OCI-LY1 (cell line): ENCODE results near the gene NCKIPSD.

Source experiments
- CTCF ChIP-seq: fragments of 200-600 bp; sonication (generic), shearing (Covaris generic); IDR thresholded peaks from 2 replicates; pipeline ENCODE4 v1.5.1; 2017; ENCODE audit warnings: mild to moderate bottlenecking, antibody characterized with exemption, low read length, moderate library complexity, mixed read lengths
- EZH2 ChIP-seq: fragments of 200-600 bp; sonication (generic), shearing (Covaris generic); IDR thresholded peaks from 2 replicates; pipeline ENCODE4 v1.8.0; 2017; ENCODE audit warnings: borderline replicate concordance, mixed run types, mild to moderate bottlenecking, antibody characterized with exemption, low read length, moderate library complexity, mixed read lengths

- TF ChIP-seq CTCF, result no peak
- no peak for TF ChIP-seq EZH2
Observed at GRCh38 chr3:48630407-48630806, 55.3 kb downstream of the NCKIPSD start.
